ENCODE measurements around the gene WFIKKN2.
"Not testable (repeated sequence)": the region's sequence is repeated elsewhere in the genome, so short reads cannot be mapped to it uniquely, and the experiment has no call there.

The WFIKKN2 gene

GRCh38 chr17:50872710-50873424 lies 37.5 kb downstream of the WFIKKN2 start:
- no peak for TF ChIP-seq CTCF (IDR thresholded peaks at IDR 0.05)
- TF ChIP-seq ZFX (IDR thresholded peaks at IDR 0.05; ENCODE audit: borderline replicate concordance): no peak
- H3K27ac ChIP-seq: no peak overlapping the region

- TF ChIP-seq CTCF (IDR thresholded peaks at IDR 0.05) (no peak), ZFX (IDR thresholded peaks at IDR 0.05; ENCODE audit: borderline replicate concordance) (no peak)
Observed at GRCh38 chr17:50875074-50875473, 39.7 kb downstream of the WFIKKN2 start.

GRCh38 chr17:50877042-50877441 lies 41.7 kb downstream of the WFIKKN2 start:
- not testable (repeated sequence) for H3K27ac ChIP-seq

More at GRCh38 chr17:50875074-50875473, 39.7 kb downstream of the WFIKKN2 start:
- no peak overlapping the region for H3K27ac ChIP-seq

GRCh38 chr17:50877838-50878237 lies 42.5 kb downstream of the WFIKKN2 start:
- TF ChIP-seq ZFX (IDR thresholded peaks at IDR 0.05; ENCODE audit: borderline replicate concordance) (no peak), CTCF (IDR thresholded peaks at IDR 0.05) (no peak)
- H3K27ac ChIP-seq: no peak overlapping the region

GRCh38 chr17:50879086-50879485 lies 43.7 kb downstream of the WFIKKN2 start:
- TF ChIP-seq ZFX (IDR thresholded peaks at IDR 0.05; ENCODE audit: borderline replicate concordance) (no peak), CTCF (IDR thresholded peaks at IDR 0.05) (no peak)

GRCh38 chr17:50881182-50881581 lies 45.8 kb downstream of the WFIKKN2 start:
- no peak for TF ChIP-seq CTCF (IDR thresholded peaks at IDR 0.05)

More at GRCh38 chr17:50879086-50879485, 43.7 kb downstream of the WFIKKN2 start:
- no peak overlapping the region for H3K27ac ChIP-seq

GRCh38 chr17:50882851-50883250 lies 47.5 kb downstream of the WFIKKN2 start:
- no peak for TF ChIP-seq ZFX (IDR thresholded peaks at IDR 0.05; ENCODE audit: borderline replicate concordance)
- no peak for TF ChIP-seq CTCF (IDR thresholded peaks at IDR 0.05)

More at GRCh38 chr17:50881182-50881581, 45.8 kb downstream of the WFIKKN2 start:
- H3K27ac ChIP-seq: no peak overlapping the region

More at GRCh38 chr17:50882851-50883250, 47.5 kb downstream of the WFIKKN2 start:
- no peak overlapping the region for H3K27ac ChIP-seq
